HuH-7.5 (cell line): ENCODE measurements around the gene MYO9A.

ENCODE experiments used
- DNase-seq: peaks from one replicate; pipeline ENCODE4 v3.0.0; 2011; ENCODE audit warnings: low spot score

The MYO9A gene

GRCh38 chr15:71957026-71957425 lies 160.9 kb downstream of the MYO9A start:
- no peak for DNase-seq

- DNase-seq, result no peak
Measured at GRCh38 chr15:71951134-71951533, 166.8 kb downstream of the MYO9A start.

- DNase-seq, result no peak
Measured at GRCh38 chr15:71945012-71945411, 172.9 kb downstream of the MYO9A start.

- no peak for DNase-seq
Measured at GRCh38 chr15:71943806-71944205, 174.1 kb downstream of the MYO9A start.

- no peak for DNase-seq
Measured at GRCh38 chr15:71939981-71940588, 177.9 kb downstream of the MYO9A start.

GRCh38 chr15:71937650-71938311 lies 180.2 kb downstream of the MYO9A start:
- DNase-seq, result no peak

GRCh38 chr15:71934446-71934845 lies 183.5 kb downstream of the MYO9A start:
- DNase-seq, result no peak

GRCh38 chr15:71932689-71933088 lies 185.3 kb downstream of the MYO9A start:
- DNase-seq, result no peak

GRCh38 chr15:71931261-71931660 lies 186.7 kb downstream of the MYO9A start:
- DNase-seq, result no peak

GRCh38 chr15:71925145-71925544 lies 192.8 kb downstream of the MYO9A start:
- no peak for DNase-seq

GRCh38 chr15:71921191-71921590 lies 196.8 kb downstream of the MYO9A start:
- no peak for DNase-seq

- no peak for DNase-seq
Measured at GRCh38 chr15:71920573-71920972, 197.4 kb downstream of the MYO9A start.

- no peak for DNase-seq
Measured at GRCh38 chr15:71916834-71917233, 201.1 kb downstream of the MYO9A start.

- DNase-seq, result no peak
Measured at GRCh38 chr15:71914092-71914491, 203.9 kb downstream of the MYO9A start.

GRCh38 chr15:71899674-71900073 lies 218.3 kb downstream of the MYO9A start:
- no peak for DNase-seq

GRCh38 chr15:71893691-71894090 lies 224.3 kb downstream of the MYO9A start:
- no peak for DNase-seq

GRCh38 chr15:71892335-71892734 lies 225.6 kb downstream of the MYO9A start:
- peak; percentile 13 for DNase-seq

- no peak for DNase-seq
Measured at GRCh38 chr15:71891026-71891425, 226.9 kb downstream of the MYO9A start.

- DNase-seq, result no peak
Measured at GRCh38 chr15:71889947-71890346, 228.0 kb downstream of the MYO9A start.

GRCh38 chr15:71889385-71889784 lies 228.6 kb downstream of the MYO9A start:
- DNase-seq, result no peak

GRCh38 chr15:71888797-71889196 lies 229.2 kb downstream of the MYO9A start:
- DNase-seq, result no peak

GRCh38 chr15:71885390-71885789 lies 232.6 kb downstream of the MYO9A start:
- no peak for DNase-seq

- DNase-seq, result no peak
Measured at GRCh38 chr15:71883447-71883846, 234.5 kb downstream of the MYO9A start.

- no peak for DNase-seq
Measured at GRCh38 chr15:71880276-71880675, 237.7 kb downstream of the MYO9A start.
